Fibroblast of gingiva (primary cell): ENCODE measurements around the gene SORCS2.

Source experiments
- DNase-seq: peaks from one replicate; pipeline ENCODE4 v3.0.0-alpha.2; 2011; ENCODE audit warnings: low read depth

SORCS2 gene

DNA sequence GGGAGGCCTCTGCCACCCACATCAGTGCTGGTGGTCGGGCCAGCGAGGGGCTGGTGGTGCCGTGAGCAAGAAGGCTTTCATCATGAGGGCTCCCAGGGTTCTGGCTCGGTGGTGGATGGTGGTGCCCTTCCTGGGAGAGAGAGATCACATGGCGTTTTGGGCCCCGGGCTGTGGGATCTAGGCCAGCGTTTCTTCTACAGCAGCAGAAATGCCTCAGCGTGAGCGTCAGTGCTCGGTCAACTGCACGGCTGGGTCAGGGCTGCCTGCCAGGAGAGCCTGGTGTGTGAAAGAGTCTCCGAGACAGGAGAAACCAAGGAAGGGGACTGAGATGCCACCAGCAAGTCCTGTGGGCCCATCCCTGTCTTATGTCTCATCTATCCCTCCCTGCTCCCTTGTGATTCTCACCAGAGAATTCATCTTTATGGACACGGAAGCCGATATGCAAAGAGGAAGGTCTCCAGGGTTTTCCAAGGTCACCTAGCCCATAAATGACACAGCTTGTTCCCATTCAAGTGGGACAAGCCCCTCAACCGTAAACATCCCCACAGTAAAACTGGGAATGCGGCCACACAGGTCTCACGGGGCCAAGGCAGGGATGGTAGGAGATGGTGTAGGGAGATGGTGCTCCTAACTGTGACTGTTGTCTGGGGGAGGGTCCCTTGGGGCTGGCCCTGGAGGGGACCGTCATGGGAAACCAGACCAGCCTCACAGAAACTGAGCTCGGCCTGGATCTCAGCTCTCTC lies 99.2 kb downstream of the SORCS2 start:
- DNase-seq = peak; percentile 7

DNA sequence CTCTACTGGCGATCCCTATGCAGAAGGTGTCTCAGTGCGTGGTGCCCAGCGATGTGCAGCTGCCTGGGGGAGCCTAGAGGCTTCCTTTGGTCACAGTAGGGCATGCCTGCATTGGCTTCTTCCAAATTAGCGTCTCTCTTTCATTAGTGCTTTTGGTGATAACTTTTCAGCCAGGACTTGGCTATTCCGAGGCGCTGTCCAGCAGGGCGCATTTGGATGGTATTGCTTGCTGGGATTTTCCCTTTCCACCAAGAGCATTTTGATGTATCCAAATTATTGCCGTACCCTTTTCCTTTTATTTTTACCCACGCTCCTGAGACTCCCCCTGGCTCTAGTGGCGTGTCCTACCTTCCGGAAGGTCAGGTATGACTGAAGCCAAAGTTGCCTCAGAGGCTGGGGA lies 101.4 kb downstream of the SORCS2 start:
- DNase-seq = no peak

DNA sequence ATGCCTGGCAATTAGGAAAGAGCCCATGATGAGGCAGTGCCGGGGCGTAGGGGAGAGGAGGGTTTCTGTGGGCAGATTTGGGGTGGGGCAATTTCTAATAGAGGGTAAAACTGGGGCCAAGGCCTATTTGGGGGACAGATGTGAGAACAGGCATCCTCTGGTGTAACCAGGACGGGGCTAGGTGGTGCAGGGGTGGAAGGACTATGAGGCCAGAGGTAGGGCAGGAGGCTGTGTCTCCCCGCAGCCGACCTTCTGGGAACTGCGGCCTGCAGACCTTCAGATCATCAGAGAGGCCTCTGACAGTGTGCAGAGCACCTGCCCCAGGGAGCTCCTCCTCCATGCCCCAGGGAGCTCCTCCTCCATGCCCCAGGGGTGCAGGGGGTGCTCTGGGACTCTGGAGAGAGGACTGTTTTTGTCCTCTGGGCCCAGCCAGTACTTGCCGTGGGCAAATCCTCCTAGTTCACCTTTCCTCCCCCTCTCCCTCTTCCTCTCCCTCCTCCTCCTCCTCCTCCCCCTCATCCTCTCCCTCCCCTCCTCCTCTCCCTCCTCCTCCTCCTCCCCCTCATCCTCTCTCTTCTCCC lies 101.9 kb downstream of the SORCS2 start:
- no peak for DNase-seq

DNA sequence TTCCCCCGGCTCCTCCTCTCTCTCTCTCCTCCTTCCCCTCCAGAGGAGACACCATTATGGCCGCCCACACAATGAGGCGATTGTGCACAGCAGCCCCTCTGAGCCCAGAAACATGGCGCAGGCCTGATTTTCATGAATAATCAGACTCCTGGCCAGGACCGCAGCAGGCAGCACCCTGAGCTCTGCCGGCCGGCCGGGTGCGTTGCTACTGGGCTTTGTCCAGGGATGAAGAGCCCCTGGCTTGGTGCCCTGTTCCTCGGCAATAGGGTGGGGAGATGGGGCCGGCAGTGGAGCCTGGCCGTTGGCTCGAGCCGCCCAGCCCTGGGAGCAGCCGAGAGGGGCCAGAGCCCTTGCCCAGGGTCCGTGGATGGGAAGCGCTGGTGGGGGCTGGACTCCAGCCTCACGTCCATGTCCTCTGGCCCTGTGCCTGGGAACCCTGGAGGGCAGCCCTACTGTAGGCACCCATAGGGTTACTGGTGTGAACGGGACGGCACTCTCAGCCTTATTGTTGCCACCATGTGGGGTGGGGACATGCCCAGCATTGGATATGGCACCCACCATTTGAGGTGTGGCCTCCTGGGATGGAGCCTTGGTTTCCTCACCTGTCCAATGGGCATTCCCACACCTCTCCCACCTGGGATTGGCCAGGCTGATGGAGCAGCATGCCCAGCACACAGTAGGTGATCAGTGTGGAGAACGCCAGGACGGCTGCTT lies 103.0 kb downstream of the SORCS2 start:
- DNase-seq = no peak

DNA sequence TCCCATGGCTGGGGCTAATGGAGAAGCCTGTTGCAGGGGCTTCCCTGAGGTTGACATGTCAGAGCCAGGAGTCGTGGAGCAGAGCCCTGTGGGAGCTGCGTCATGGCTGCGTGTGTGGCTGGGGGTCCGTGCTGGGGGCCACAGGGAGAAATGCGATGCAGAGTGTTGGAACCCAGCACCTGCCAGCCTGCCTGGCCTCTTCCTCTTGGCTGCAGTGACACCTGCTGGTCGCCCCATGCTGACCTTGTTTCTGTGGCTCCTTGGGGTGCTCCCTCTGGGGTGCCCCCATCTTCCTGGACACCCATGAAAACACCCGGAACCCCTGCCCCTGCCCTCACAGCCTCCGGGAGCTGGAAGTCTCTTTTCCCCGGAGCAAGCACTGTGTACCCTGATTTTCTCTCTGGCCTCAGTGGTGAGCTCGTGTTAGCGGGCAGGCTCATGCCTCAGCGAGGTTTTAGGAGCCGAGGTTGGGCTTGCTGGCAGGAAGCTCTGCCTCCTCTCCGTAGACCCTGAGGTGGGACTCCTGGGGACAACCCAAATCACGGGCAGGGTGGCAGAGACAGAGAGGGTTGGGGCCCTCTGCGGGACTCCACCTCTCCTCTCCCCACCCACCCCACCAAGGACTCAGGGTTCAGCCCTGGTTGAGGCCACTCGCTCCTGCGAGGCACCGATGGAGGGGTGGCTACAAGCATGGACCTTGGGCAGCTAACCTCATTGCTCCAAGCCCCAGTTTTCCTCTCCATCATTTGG lies 103.7 kb downstream of the SORCS2 start:
- DNase-seq = no peak

DNA sequence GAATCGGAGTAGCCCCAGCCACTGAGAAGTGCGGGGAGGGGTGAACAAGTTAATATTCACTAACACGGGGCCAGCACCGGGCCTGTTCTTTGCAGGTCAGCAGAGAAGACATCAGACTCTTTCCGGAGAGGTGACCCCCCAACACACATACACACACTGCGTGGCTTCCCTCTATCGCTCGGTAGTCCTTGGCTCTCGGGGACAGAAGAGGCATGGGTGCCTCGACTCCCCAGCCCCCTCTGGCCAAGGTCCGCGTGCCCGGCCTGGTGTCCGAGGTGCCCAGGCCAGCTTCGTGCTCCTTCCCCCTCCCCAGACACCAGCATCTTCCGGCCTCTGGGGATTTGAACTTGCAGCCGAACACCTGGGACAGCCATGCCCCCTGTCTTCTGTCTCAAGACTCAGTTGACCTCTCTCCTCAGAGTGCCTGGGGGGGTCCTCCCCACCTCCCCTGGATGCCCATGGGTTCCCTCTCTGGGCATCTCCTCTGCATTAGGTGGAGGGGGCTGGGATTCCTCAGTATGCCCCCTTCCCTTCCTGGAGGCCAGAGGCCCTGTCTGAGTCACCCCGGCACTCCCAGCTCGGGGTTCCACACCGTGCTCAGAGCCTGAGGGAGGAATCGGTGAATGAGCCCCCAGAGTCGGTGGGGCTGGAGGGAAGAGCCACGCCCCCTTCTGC lies 104.5 kb downstream of the SORCS2 start:
- no peak for DNase-seq

DNA sequence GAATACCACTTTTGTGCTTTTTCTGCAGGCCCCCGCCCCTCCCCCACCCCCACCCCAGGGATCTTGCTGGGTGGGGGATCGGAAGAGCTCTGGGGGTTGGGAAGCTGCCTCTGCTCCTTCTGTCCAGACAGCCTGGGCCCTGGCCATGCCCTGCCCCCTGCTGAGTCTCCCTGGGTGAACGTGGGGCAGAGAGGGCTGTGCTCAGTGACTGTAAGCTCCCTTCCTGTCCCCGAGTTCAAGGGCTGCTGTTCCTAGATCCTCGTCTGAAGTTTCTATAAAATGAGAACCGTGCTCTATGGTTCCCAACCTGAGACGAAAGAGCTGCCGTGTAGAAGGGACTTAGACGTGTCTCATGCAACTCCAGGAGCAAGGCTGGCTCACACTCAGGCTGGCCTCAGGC lies 105.0 kb downstream of the SORCS2 start:
- no peak for DNase-seq

DNA sequence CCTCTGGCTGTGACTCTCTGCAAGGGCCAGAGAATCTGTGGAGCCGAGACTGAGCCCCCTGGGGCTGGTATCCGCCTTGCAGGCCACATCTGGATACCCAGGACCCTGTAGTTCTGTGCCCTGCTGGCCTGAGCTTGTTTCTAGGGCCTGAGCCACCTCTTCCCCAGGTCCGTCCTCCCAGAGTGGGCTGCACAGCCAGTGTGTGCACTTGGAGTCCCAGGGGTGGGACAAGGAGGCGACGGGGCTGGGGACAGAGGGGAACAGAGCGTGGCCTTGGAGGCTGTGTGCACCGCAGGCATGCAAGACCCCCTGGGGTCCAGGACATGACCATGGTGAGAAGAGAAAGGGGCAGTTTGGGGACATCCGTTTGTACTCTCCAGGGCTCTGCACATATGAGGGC lies 105.5 kb downstream of the SORCS2 start:
- no peak for DNase-seq

DNA sequence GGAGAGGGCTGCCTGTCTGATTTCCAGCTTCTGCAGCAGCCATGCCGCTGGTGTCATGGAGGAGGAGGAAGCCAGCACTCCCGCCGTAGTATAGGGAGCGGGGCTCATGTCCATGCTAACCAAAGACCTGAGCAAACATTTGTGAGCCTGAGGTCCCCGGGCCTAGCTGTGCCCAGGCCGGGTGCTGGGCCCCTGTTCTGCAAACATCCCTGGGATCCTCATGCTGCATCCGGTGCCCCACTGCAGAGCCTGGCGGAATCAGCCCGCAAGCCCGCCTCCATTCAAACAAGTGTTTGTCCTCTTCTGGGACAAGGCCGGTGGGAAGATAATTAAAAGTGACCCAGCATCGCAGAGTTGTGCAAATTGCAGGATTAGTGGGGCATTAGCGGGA lies 106.3 kb downstream of the SORCS2 start:
- DNase-seq = no peak

DNA sequence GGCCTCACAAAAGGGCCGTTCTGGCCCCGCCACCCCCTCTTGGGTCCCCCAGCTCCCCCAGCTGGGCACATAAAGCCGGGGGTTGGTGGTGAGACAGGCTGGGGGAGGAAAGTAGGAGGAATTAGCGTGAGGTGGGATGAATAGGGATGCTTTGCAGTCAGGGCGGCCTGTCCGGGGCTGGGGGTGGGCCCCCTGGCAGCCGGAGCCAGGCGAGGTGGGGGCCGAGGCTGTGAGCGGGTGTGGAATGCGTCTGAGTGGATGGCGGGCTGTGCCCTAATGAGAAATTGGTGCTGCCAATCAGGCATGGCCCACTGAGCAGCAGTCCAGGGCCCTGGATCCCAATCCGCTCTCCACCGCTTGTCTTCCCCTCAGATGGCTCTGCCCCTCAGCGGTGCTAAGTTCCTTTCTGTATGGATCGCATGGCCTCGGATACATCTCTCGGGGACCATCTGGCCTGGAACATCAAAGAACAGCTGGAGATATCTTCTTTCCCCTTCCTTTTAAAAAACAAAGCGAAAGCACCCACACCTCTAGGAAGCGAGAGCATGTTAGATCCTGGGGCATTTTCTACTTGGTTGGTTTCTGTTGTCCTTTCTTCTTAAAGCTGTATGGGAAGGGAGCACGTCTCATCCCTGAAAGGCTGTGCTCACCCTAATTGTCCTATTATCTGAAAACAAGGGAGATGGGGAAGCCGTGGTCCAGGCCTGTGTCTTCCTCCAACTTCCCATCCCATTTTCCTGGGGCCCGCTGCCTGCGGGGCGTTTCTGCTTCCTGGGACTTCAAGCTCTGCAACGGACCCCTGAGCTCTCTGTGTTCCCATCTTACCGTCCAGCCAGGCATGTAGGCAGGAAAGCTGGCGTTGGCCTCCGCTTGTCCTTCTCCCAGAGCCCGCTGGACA lies 106.9 kb downstream of the SORCS2 start:
- no peak for DNase-seq

DNA sequence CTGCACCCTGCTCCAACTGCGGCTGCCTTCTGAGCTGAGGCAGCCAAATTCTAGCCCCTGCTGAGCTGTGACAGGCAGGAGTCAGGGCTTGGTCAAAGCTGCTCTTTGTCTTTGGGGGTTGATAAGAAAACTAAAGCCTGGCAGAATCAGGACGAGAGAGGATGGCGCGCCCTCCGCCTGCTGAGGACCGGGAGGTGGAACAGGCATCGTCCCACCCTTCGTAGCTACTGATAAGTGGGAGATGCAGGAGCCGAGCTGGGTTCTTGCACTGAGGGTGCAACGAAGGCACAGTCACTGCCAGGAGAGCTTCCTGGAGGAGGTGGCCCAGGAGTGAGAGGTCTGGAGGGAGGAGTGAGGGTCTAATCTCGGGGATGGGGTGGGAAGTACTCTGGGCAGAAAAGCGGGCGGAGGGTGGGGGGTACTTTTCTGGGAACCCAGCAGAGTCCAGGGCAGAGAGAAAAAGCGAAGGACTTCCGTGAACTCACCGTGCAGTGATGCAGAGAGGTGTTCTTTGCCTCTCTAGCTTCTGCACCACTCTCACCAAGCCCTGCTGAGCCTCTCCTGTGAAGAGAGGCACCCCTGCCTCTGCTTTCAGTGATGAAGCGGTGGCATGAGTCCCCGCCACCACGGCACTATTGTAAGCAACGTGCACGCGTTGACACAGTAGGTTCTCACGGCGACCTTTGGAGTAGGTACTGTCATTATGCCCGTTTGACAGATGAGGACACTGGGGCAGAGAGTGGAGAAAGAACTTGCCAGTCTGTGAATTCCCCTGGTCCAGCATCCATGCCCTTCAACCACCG lies 107.8 kb downstream of the SORCS2 start:
- DNase-seq = no peak

DNA sequence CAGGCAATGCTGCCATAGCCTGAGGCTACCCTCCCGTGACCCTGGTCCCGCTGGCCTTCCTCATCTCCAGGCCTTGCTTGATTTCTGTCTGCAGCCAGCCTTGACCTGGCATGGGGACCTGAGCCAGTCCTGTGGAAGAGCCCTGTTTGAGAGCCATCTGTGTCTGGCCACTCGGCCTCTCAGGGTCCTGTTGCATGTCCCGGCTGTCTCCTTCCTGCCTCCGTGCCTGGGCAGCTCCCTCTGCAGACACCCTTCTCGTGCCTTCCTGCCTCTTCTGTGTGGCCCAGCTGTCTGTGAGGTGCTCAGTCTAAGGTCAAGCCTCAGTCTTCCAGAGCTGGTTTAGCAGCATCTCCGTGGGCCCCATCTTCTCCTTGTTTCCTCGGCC lies 108.4 kb downstream of the SORCS2 start:
- no peak for DNase-seq

DNA sequence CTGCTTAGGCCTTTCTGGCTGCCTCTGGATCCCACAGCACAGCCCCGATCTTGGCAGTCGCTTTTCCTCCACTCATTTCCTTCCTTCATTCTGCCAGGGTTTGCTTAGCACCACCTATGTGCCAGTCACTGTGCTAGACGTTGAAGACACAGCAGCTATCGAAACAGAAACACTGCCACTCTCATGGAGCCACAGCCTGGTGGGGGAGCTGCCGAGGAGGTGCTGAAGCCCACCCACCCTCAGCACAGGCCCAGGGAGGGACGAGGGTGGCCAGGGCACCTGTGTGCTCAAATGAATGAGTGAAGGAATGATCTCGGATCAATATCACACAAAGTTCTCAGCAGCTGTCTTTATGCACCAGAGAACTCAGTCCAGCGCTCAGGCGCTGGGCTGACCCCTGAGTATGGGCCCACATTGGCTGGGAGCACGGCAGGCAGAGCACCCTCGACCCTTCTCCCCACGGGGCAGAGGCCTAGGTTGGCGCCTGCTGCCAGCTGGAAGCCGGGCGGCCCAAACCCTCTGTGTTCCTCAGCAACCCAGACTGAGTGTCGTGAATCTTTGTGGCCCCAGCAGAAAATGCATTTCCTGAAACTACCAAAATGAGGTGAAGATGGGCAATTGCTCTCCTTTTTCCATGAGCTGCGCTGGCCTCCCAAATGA lies 108.9 kb downstream of the SORCS2 start:
- DNase-seq = no peak

DNA sequence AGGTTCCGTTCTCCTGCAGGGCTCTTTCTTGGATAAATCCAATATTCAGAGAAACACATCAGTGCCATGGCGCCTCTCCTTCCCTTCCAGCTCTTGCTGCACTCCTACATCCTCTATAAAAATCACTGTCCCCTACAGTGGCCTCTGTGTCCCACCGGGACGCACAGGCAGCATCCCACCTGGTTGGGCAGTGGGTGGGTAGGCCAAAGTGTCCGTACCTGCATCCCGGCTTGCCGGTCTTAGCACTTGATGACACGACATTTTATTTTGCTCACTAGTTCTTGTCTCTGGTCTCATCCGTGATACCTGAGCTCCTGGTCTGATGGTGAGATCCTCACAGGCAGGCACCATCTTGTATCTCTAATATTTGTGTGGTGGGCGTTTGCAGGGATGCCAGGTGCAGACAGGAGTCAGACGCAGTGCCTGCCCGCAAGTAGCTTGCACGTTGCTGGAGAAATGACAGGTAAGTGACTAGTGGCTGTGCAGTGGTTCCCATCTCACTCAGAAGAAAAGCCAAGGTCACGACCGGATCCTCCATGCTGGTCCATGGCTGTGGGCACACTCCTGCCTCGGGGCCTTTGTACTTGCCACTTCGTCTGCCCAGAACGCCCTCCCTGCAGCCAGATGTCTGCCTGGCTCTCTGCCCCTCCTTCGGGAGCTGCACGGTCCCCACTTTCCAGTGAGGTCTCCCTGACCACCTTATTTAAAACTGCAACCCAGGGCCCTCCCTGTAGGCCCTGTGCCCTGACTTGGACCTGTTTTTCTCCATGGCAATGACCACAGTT lies 109.7 kb downstream of the SORCS2 start:
- no peak for DNase-seq

DNA sequence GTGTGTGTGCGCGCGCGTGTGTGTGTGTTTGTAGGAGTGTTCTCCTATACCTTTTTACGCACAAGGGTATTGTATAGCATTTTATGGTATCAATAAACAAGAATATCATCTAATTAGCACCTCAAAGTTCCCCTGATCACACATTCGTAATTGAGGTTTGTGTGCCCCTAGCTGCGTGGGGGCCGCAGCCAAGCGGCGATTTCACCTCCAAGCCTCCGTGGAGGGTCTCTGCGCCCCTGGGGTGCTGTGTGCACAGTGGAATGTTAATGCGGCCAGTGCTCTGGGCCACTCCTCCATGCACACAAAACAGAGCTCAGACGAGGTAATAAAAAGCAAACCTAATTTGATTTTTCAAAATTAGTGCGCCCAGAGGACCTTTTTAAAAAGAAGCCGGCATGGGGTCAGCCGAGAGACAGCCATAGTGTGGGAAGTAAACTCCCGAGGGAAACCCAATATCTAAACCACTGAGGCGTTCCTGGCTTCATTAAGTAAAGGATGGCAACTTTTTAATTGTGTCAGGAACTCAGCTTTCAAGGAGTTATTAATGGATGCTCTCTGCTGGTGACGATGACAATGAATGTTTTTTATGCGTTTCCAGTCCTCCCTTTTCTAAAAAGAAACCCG lies 110.6 kb downstream of the SORCS2 start:
- no peak for DNase-seq

DNA sequence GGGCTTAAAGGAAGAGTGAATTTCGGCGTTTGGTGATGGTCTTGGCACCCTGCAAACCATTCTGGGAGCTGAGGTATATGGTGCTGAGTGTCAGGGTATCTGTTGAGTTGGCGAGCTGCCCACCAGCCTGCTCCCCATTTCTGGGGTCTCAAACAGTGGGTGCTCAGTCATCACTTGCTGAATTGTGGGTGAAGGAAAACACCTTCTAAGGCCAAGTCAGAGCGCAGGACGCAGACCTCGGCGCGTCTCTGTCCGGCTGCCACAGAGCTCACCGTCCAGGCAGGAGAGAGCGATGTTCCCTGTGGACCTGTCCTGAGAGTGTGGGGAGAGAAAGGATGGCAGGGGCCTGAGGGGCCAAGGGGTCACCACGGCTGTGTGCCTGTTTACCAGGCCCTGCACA lies 111.2 kb downstream of the SORCS2 start:
- no peak for DNase-seq

DNA sequence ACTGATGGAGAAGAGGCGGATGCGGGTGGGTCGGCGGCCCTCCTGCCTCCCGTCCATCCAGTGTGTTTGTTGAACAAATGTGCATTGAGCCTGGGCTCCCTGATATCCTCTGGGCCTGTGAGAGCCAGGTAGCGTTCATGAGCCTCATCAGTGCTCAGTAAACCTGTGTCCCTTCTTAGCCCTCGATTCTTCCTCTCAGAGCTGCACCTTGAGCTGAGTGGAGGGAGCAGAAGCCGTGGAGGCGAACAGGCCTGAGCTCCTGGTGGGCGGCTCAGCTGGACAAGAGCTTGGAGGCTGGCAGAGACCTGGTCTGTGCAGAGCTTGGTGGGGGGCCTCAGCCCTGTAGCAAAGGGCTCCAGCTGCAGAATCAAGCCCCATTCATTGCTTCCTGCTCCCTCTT lies 112.1 kb downstream of the SORCS2 start:
- DNase-seq = no peak
